ENCODE data around the gene CDK6.
"Not testable (repeated sequence)": the region's sequence is repeated elsewhere in the genome, so short reads cannot be mapped to it uniquely, and the experiment has no call there.

Gene CDK6

GRCh38 chr7:92763636-92764423 lies 72.5 kb downstream of the CDK6 start:
- no peaks in the 10 kb centered on the region for H3K9me3 Mint-ChIP-seq
- no peak overlapping the region for H3K27ac Mint-ChIP-seq
- intact Hi-C loops (cut with micrococcal nuclease) = no loop called here
- no peaks in the 10 kb centered on the region for H3K27me3 Mint-ChIP-seq
- no peak overlapping the region for H3K4me3 Mint-ChIP-seq
- H3K36me3 Mint-ChIP-seq (ENCODE audit: low read depth) = peaks cover 4% of the 10 kb centered on the region
- peaks cover 28% of the 10 kb centered on the region for H3K4me1 Mint-ChIP-seq (ENCODE audit: low read depth)

- Mint-ChIP-seq H3K27me3 (no peaks in the 10 kb centered on the region), H3K9me3 (no peaks in the 10 kb centered on the region), H3K27ac (no peak overlapping the region), H3K36me3 (ENCODE audit: low read depth) (no peaks in the 10 kb centered on the region), H3K4me1 (ENCODE audit: low read depth) (peaks cover 29% of the 10 kb centered on the region), H3K4me3 (no peak overlapping the region)
- intact Hi-C loops (cut with micrococcal nuclease) = no loop called here
These were observed 73.5 kb downstream of the CDK6 start for GRCh38 chr7:92762851-92763250.

- H3K27me3 Mint-ChIP-seq = no peaks in the 10 kb centered on the region
- H3K4me3 Mint-ChIP-seq = no peak overlapping the region
- H3K9me3 Mint-ChIP-seq = no peaks in the 10 kb centered on the region
- H3K27ac Mint-ChIP-seq = no peak overlapping the region
- no peaks in the 10 kb centered on the region for H3K36me3 Mint-ChIP-seq (ENCODE audit: low read depth)
- intact Hi-C loops (cut with micrococcal nuclease) = no loop called here
- peaks cover 32% of the 10 kb centered on the region for H3K4me1 Mint-ChIP-seq (ENCODE audit: low read depth)
These were observed 74.8 kb downstream of the CDK6 start for GRCh38 chr7:92761391-92762097.

DNA sequence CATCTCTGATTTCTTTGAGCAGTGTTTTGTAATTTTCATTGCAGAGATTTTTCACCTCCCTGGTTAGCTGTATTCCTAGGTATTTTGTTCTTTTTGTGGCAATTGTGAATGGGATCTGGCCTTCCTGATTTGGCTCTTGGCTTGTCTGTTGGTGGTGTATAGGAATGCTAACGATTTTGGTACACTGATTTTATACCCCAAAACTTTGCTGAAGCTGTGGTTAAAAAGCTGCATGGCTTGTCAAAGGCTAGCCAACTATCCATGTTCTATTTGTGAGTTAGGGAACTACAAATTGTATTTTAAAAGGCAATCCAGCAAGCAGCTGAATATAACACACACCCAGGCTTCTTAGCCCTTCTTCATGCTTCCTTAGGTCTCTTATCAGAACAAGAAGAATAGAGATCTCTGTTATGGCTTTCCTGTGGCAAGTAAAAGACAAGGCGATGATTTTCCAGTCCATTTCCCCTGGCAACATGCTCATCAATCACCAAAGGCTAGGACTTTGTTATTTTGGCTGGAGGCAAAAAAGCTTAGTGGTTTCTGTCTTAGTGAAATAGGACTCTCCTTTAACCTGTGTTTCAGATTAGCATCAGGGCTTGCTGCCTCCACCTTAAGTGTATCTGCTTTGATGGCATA lies 77.5 kb downstream of the CDK6 start:
- H3K27ac Mint-ChIP-seq = no peak overlapping the region
- no peak overlapping the region for H3K4me3 Mint-ChIP-seq
- no peaks in the 10 kb centered on the region for H3K36me3 Mint-ChIP-seq (ENCODE audit: low read depth)
- peaks cover 42% of the 10 kb centered on the region for H3K4me1 Mint-ChIP-seq (ENCODE audit: low read depth)
- no peaks in the 10 kb centered on the region for H3K9me3 Mint-ChIP-seq
- intact Hi-C loops (cut with micrococcal nuclease) = no loop called here
- H3K27me3 Mint-ChIP-seq = no peaks in the 10 kb centered on the region

GRCh38 chr7:92757311-92757910 lies 79.0 kb downstream of the CDK6 start:
- H3K4me3 Mint-ChIP-seq; H3K27me3 Mint-ChIP-seq; intact Hi-C loops (cut with micrococcal nuclease); H3K9me3 Mint-ChIP-seq; H3K36me3 Mint-ChIP-seq (ENCODE audit: low read depth): not testable (repeated sequence)
- peaks cover 42% of the 10 kb centered on the region for H3K4me1 Mint-ChIP-seq (ENCODE audit: low read depth)
- peak overlapping the region; percentile 70 for H3K27ac Mint-ChIP-seq

DNA sequence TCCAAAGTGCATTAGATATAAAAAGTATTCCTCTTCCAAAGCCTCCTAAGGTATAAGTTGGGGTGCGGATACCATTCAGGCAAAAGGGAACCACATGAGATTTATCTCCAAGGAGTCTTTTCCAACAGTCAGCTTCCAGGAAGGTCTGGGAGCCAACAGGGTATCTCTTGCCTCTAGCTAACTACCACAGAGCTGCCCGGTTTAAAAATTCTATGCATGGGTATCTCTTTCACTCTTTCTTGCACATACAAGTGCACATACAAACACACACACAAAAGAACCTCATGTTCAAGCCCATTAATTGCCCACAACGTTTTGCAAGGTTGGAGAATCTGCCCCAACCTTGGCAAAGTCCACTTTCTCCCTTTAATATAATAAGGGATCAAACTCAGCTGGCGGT lies 80.7 kb downstream of the CDK6 start:
- Mint-ChIP-seq H3K27me3 (no peaks in the 10 kb centered on the region), H3K27ac (peak overlapping the region; percentile 70), H3K36me3 (ENCODE audit: low read depth) (no peaks in the 10 kb centered on the region), H3K4me3 (no peak overlapping the region), H3K9me3 (no peaks in the 10 kb centered on the region), H3K4me1 (ENCODE audit: low read depth) (peaks cover 42% of the 10 kb centered on the region)
- intact Hi-C loops (cut with micrococcal nuclease) = loop anchor here (2.0 kb wide), 1 partner anchor 21 kb away; no protein-coding TSS in a partner anchor

GRCh38 chr7:92754919-92755581 lies 81.3 kb downstream of the CDK6 start:
- Mint-ChIP-seq H3K27me3 (no peaks in the 10 kb centered on the region), H3K9me3 (no peaks in the 10 kb centered on the region), H3K4me3 (no peak overlapping the region), H3K27ac (peak overlapping the region; percentile 70), H3K4me1 (ENCODE audit: low read depth) (peaks cover 42% of the 10 kb centered on the region), H3K36me3 (ENCODE audit: low read depth) (no peaks in the 10 kb centered on the region)
- intact Hi-C loops (cut with micrococcal nuclease) = loop anchor here (2.0 kb wide), 1 partner anchor 20 kb away; no protein-coding TSS in a partner anchor

DNA sequence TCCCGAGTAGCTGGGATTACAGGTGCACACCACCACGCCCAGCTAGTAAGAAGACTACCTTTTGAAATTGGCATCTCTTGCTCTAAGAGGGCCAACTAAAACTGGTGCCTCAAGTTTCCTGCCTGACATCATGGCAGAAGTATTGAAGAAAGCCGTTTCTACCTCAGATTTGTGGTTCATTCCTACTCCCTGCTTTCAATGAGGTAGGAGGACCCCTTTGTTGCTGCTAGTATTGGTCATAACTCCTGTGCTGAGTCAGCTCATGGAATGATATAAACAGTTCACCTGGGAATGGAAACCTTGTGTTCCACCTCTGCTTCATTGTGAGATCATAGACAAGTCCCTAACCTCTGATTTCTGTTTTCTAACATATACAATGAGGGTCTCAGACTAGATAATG lies 82.8 kb downstream of the CDK6 start:
- Mint-ChIP-seq H3K27me3 (no peaks in the 10 kb centered on the region), H3K27ac (no peak overlapping the region), H3K36me3 (ENCODE audit: low read depth) (no peaks in the 10 kb centered on the region), H3K4me1 (ENCODE audit: low read depth) (peaks cover 49% of the 10 kb centered on the region), H3K9me3 (no peaks in the 10 kb centered on the region), H3K4me3 (no peak overlapping the region)
- intact Hi-C loops (cut with micrococcal nuclease) = loop anchor here (2.0 kb wide), 1 partner anchor 19 kb away; no protein-coding TSS in a partner anchor

DNA sequence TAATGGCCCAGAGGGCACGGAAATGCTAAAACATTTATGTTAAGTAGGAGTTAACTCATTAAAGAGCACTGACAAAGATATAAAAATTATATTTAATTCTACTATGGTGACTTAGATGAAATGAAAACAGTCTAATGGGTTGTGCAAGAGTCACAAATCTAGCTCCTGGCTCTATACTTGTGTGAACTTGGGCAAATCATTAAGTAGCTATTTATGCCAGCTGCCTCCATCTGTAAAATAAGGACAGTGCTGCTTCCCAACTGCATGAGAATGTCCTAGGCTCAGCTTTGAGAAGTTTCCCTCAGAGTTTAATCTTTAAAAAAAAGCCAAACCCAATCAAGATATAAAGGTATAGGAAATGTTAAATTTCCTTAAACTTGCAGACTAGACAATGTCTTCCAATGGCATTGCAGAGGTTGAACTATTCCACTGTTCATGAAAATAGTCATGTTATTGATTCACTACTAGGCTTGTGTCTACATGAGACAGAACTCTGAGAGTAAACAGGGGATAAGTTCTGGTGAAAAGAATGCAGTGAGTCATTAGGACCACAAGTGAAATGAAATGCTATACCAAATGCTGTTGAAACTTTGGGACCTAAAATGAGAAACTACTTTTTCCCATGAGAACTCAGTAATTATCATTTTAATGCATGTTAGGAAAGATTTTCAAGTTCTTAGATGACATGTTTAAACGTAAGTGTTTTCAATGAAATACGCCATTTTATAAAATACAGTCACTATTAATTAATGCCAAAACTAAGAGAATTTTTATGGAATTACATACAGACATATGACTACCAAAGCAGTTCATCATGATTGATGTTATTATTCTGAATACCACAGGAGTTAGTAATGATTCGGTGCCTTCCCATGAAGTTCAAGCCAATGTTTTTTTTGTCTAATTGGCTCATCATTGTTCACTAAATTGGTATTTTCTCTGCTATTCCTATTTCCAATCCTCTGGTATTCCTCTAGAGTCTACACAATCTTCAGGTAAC lies 84.2 kb downstream of the CDK6 start:
- Mint-ChIP-seq H3K27me3 (no peaks in the 10 kb centered on the region), H3K27ac (no peak overlapping the region), H3K4me1 (ENCODE audit: low read depth) (peaks cover 42% of the 10 kb centered on the region), H3K4me3 (no peak overlapping the region), H3K9me3 (no peaks in the 10 kb centered on the region), H3K36me3 (ENCODE audit: low read depth) (no peaks in the 10 kb centered on the region)
- intact Hi-C loops (cut with micrococcal nuclease) = no loop called here

DNA sequence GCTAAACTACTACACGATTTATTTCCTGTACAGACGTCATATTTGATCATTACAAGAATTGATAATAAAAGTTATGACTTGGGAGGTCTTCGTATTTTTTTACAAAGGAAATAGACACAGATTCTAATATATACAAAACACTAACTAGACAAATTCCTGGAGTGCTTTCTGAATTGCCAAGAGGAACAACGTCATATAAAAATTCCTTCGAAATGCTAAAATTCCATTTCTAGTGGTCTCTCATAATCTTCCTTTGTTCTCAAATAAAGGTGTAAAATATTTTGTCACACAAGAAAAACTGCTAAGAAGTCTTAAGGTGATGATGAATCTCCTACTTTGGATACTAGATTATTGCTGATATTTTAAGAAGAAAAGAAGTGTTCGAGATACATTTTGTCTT lies 85.4 kb downstream of the CDK6 start:
- Mint-ChIP-seq H3K4me3 (no peak overlapping the region), H3K27ac (no peak overlapping the region), H3K27me3 (no peaks in the 10 kb centered on the region), H3K4me1 (ENCODE audit: low read depth) (peaks cover 37% of the 10 kb centered on the region), H3K9me3 (no peaks in the 10 kb centered on the region), H3K36me3 (ENCODE audit: low read depth) (no peaks in the 10 kb centered on the region)
- intact Hi-C loops (cut with micrococcal nuclease) = no loop called here

DNA sequence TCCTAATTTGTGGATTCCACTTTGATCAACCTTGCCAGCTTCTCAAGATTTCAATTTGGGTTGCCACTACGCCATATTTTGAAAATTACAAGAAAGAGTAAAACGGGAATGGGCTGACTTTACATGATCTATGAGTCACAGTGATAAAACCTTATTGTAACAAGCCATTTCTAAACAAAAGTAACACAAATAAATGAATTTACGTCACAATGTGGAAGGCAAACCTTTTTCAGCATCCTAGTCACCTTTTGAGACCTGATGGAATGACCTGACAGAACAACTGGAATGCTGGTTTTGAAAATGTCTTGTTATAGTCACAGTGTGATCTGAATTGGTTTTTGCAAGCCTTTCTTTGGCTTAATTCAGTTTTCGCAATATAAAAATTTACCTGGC lies 85.9 kb downstream of the CDK6 start:
- Mint-ChIP-seq H3K36me3 (ENCODE audit: low read depth) (no peaks in the 10 kb centered on the region), H3K9me3 (no peaks in the 10 kb centered on the region), H3K4me1 (ENCODE audit: low read depth) (peaks cover 34% of the 10 kb centered on the region), H3K4me3 (no peak overlapping the region), H3K27me3 (no peaks in the 10 kb centered on the region), H3K27ac (no peak overlapping the region)
- intact Hi-C loops (cut with micrococcal nuclease) = no loop called here

DNA sequence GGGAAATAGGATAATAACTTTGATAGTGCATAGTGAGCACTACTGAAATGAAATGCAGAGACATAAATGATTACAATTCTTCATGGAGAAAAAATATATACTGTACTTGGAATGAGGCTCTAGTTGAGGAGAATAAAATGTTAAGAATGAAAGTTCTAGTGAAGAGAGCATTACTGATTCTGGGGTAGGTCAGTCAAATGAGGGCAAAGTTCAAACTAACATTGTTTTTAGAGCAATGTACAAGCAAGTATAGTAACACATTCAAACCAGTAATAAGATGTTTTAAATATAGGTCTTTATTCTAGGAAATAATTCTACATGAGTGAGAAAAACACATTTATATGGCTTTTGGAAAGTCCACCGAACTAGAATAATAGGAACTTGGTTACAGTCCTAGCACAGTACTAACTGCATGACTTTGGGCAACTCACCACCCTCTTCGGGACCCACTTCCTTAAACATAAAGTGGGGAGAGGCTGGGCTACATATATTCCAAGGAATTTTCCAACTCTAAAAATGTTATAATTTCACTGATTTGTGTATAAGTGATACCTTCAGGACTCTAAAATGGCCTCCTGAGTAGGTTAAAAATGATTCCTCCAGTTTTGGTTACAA lies 86.4 kb downstream of the CDK6 start:
- no peaks in the 10 kb centered on the region for H3K36me3 Mint-ChIP-seq (ENCODE audit: low read depth)
- H3K27ac Mint-ChIP-seq = peak overlapping the region; percentile 66

More for the DNA sequence above, 86.4 kb downstream of the CDK6 start:
- Mint-ChIP-seq H3K27me3 (no peaks in the 10 kb centered on the region), H3K4me1 (ENCODE audit: low read depth) (peaks cover 29% of the 10 kb centered on the region), H3K9me3 (no peaks in the 10 kb centered on the region), H3K4me3 (no peak overlapping the region)
- intact Hi-C loops (cut with micrococcal nuclease) = no loop called here

All from dendritic cell treated with granulocyte-macrophage colony-stimulating factor and Interleukin-4, amounts not matched to agents 40 ng/mL and 50 ng/mL, for 4 days (primary cell).